RPMI7951 (cell line): Measurements from ENCODE around the gene NSMF. TPM values are rescaled to one million over a fixed set of nuclear protein-coding genes. Genes with fewer than 3 reads are reported as not detected.

Experiments
- DNase-seq: peaks from one replicate; pipeline ENCODE4 v3.0.0-alpha.2; 2012; ENCODE audit warnings: low read depth
- total RNA-seq: library from RNA; depleted of rRNA; stranded (reverse); fragments of >200 nt; shearing (Covaris generic); gene quantifications from 2 replicates; pipeline ENCODE4 v1.2.3, GENCODE V29; 2014; rRNA removed

Gene NSMF, protein sequence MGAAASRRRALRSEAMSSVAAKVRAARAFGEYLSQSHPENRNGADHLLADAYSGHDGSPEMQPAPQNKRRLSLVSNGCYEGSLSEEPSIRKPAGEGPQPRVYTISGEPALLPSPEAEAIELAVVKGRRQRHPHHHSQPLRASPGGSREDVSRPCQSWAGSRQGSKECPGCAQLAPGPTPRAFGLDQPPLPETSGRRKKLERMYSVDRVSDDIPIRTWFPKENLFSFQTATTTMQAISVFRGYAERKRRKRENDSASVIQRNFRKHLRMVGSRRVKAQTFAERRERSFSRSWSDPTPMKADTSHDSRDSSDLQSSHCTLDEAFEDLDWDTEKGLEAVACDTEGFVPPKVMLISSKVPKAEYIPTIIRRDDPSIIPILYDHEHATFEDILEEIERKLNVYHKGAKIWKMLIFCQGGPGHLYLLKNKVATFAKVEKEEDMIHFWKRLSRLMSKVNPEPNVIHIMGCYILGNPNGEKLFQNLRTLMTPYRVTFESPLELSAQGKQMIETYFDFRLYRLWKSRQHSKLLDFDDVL
- 11.9 and 12.7 TPM in 2 replicates for total RNA-seq

DNA sequence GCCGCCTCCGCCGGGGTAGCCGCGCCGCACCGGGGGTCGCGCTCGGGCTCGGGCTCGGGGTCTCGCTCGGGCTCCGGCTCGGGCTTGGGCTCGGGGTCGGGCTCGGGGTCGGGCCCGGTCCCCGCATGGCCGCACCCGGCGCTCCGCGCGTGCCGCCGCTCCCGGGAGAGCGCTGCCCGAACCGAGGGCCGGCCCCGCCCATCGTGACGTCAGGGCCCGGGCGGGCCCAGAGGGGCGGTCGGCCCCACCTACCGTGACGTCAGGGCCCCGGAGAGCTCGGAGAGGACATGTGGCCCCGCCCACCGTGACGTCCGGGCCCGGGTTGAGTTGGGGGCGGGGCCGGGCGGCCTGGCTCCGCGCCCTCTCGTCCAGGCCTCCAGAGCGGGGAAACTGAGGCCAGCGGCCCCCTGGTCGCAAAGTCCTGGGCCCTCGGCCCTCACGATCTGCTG lies at the start of gene NSMF:
TSS of gene NSMF (minus strand) at position 183 of the 449 bp plus-strand sequence. CDS start 232 bp downstream, outside the sequence.
- DNase-seq = peak; percentile 83

DNA sequence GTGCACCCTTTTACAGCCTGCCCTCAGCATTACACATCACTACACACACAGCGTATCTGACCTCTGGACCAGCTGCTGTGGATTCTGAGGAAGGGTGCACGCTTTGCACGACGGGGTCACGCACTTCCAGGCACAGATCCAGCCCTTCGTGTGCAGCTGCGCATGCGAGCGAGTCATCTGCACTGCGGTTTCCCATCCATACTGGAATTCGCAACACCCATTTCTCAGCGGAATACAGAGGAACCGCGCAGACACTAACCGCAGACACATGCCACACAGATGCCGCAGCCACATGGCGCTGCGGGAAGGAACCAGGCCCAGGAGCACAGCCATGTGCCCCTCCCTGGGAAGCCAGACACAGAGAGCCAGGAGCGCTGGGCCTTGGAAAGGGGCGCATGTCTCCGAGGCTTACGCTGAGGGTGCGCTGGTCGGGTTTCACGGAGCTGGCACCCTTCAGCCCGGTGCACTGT lies 47.6 kb upstream of the NSMF start:
- no peak for DNase-seq

DNA sequence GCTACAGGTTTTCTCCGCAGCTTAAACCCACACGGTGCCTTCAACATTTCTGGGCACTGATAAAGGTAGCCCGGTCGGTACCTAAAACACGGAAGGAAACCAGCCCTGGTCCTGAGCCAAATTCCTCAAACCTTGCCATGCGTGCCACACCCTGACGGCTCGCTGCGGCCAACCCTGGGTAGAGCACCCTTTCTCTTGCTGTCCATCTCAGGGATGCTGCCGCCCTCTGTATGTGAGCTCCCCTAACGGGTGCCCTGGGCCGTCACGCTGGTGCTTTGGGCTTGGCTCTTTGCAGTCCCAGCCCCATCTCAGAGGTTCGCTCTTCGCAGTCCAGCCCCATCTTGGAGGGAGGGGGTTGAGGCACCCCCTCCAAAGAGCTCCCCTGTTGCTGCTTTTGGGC lies 47.1 kb upstream of the NSMF start:
- no peak for DNase-seq

DNA sequence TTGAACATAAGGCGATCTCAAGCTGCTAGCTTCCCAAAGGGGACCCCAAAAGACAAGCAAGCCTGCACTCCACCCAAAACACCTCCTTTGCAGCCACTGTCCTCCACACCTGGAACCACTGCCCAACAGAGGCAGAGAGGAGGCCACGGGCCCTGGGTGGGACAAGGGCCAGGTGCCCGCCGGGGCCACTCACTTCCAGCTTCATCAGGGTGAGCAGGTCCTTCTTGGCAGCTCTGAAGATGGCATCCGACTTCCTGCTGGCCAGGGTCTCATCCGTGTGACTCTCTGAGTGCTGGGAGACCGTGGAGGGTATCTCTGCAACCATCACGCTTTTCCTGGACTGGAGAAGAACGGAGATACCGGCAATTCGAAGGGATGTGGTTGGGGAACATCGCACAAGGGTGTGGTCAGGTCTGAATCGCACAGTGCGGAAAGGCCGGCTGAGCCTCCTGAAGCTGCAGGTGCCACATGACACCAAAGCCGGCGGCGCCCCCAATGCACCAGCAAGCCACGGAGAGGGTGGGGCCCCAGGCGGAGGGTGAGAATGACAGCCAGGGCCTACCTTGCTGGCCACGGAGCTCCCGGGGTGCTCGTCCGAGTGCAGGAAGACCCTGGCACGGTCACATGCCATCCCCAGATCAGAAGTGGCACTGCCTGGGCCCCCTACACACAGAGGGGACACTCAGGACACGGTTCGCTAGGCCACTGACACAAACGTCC lies 46.4 kb upstream of the NSMF start:
- DNase-seq = no peak

DNA sequence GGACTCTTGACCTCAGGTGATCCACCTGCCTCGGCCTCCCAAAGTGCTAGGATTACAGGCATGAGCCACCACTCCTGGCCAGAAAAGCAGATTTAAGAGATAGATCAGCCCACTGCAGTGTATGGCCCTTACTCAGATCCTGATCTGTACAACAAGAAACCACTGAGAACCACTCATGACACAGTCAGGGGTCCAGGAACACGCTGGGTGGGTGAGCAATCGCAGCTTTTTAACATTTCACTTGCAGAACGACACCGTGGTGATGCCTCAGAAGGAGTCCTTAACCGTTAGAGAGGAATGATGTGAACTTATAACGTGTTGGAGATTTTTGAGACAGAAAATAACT lies 45.3 kb upstream of the NSMF start:
- DNase-seq = no peak

DNA sequence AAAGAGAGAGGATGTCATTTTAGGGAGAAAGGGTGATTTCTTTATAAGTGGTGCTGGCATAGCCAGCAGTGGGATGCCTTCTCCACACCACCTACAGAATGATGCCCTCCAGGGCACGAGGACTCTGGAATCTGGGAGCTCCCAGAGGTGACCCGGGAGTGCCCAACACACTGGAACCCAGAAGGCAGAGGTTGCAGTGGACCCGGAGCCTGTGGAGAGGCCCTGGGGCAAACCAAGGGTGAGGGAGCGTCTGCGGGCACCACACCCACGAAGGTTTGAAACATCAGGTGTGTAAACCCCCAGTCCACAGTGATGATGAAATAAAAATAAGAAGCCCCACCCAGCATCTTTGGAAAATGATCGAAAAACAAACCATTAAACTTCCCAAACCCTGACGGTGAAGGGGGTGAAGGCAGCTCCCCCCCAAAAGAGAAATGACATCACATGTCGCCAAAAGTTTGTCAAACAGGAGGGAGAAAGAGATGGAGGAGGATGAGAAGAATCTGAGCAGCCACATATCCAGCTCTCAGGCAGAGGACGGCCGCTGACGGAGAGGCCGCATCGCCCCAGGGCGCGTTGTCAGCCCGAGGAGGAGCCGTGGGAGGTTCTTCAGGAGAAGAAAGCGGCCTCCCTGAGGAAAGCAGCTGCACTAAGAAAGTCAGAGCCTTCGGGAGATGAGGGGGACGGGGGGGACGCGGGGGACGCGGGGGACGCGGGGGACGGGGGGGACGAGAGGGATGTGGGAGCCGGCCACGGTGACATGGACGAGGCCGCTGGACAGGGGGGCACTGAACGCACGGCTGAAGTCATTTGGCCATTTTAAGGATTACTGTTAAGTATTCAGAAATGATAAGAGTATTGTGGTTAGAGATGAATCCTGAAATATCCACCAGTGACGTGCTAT lies 43.1 kb upstream of the NSMF start:
- peak; percentile 58 for DNase-seq

DNA sequence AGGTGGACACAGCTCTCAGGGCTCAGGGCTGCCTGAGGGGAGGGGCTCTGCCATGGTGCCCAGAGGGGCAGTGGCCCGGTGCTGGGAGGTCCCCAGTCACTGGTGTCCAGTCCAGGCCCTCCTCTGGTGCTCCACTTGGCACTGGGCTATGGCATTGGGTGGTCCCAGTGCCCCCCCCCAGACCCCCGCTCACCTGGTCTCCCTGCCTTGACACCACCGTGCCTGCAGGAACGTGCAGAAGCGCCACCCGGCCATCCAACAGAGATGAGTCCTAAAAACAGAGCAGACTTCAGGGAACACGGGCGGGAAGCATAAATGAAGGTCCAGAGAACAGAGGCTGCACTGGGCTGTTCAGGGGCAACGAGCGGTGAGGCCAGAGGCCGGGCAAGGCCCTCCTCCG lies 42.3 kb upstream of the NSMF start:
- no peak for DNase-seq

DNA sequence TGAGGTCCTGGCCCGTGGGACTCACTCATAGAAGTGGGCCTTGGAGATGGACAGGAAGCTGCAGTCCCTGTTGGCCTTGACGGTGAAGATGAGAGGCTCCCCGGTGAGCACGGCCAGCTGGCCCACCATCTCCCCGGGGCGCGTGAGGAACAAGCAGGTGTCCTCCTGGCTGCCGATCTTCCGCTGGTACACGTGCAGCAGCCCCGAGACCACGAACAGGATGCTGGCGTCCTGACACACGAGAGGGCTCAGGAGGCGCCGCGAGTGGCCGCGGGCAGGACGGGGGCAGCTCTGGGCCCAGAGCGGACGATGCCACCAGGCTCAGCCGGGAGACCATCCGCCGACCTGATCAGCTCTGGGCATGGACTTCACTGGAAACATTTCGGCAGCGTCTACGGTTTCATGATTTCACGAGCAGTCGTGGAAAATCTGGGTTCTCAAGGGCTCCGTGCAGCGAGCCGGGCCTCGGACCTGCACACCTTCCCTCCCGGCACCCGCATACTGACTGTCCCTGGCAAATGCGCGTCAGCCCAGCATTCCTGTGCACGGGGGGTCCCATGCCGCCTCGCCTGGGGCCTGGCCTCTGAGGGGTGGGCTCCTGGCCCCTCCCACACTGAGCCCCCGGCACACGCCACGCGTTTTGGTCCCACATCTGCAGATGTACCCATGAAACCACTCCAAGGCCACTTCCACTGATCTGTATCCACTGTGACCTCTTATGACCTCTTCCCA lies 41.7 kb upstream of the NSMF start:
- DNase-seq = no peak

DNA sequence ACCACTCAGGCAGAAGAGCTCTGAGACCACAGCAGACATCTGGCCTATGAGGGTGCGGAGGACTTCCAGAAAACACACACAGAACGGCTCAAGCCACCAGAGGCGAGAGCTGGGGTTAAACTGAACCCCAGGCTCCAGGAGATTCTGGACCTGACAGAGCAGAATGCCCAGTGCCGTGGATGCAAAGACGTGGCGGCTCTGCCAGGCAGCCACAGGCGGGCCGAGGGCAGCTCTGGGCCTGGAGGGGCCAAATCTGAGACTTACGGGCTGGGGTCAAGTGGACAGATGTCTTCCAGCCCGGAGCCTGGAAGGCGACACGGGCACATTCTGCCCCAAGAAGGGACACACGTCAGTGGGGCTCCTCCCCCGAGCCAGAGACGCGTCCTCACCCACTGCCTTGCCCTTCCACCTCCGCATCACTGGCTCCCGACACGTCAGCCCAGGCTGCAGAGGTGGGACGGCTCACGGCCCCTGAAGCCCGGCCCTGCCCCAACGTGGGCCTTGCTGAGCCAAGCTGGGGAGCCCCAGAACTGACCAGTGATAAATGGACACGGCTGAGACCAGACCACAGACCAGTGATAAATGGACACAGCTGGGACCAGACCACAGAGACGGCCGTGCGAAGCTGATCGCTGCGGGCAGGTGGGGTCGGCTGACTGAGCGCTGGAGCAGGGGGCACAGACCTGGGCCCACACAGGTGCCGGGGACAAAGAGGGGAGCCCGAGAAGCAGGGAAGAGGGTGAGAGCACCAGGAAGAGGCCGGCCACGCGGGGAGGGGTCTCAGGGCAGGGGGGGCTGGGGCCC lies 40.9 kb upstream of the NSMF start:
- no peak for DNase-seq

DNA sequence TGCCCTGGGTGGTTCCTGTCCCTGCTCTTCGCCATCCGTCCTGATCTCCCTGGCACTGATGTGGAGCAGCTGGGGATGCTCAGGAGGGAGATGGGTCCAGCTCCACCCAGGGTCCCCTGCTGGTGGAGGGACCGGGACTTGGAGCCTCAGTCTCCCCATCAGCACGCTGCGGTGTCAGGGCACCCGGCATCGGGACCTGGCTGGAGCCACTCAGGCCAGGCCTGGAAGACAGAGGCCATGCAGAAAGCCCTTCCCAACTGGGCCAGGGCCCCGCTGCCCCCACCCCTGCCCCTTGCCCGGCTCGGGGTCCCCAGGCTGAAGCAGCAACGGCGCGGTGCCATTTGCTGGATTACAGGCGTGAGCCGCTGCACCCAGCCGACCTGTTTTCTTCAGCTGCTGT lies 40.3 kb upstream of the NSMF start:
- DNase-seq = no peak

DNA sequence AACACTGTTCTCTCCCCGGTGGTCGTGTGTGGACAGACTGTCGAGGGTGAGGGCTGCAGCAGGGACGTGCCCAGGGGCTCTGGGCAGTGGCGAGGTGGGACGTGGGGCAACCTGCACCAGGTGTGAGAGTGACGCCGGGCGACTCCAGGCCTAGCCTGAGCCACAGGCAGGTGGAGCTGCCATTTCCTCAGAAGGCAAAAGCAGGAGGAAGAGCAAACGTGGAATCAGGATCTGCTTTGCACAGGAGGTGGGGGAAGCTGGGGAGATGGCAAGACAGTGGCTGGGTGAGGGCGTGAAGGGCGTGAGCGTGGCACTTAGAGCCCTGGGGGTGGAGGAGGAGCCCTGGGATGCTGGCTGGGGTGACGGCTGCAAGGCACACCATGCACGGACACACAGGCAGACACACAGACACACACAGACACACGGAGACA lies 39.6 kb upstream of the NSMF start:
- DNase-seq = no peak

DNA sequence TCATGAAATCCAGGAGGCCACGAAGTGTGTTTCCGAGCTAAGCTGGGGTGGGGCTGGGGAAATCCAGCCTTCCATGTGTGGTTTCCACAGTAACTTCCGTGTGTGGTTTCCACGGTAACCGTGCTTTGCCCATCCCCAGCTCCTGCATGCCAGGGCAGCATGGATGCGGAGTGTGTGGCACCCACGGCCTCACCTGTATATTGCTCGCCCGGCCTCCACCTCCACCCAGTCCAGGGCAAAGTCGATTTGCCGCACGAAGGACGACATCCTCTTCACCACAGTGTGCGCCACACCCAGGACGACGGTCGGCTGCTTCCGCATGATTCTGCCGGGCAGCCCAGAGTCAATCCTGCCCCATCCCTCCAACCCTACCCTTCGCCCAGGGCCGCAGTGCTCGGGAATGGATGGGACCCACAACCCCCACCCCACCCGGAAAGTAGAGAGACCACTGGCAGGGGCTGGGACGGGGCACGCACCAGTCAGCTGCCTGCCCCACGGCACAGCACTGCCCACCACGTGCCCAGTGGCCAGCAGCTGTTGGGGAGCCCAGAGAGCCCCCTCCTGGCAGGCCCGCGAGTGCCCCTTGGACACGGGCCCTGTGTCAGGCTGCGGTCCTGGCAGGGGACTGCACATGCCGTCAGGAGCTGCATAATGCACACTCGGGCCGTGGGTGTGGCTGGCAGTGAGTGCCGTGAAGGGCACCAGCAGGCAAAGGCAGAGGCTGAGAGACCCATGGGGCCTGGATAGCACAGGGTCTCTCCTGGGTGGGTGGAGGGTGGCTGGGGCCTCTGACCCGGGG lies 39.0 kb upstream of the NSMF start:
- DNase-seq = no peak

DNA sequence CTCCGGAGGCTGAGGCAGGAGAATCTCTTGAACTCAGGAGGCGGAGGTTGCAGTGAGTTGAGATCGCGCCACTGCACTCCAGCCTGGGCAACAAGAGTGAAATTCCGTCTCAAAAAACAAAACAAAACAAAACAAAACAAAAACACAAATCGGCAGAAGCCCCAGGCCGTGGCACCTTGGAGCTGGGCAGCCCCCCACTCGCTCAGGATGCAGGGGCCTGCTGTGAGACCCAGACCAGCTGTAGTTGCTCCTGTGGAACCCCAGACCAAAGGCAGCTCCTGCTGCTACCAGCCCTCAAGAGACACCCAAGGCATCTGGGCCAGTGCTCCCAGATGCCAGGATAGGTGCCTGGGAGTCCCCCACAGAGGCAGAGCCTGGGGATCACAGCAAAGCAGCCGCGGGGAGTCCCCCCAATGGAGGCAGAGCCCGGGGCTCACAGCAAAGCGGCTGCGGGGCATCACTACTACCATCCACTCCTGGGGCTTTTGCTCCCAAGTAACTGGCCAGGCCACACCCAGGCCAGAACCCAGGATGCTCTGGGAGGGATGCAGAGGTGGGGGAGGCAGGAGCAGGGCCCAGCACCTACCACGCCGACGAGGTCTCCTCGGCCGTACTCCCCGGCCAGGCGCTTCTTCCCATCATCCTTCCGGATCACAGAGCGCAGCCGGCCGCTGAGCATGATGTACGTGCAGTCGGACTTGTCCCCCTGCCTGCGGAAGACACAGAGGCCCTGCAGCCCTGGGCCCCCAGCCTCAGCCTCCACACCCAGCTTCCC lies 37.7 kb upstream of the NSMF start:
- no peak for DNase-seq

DNA sequence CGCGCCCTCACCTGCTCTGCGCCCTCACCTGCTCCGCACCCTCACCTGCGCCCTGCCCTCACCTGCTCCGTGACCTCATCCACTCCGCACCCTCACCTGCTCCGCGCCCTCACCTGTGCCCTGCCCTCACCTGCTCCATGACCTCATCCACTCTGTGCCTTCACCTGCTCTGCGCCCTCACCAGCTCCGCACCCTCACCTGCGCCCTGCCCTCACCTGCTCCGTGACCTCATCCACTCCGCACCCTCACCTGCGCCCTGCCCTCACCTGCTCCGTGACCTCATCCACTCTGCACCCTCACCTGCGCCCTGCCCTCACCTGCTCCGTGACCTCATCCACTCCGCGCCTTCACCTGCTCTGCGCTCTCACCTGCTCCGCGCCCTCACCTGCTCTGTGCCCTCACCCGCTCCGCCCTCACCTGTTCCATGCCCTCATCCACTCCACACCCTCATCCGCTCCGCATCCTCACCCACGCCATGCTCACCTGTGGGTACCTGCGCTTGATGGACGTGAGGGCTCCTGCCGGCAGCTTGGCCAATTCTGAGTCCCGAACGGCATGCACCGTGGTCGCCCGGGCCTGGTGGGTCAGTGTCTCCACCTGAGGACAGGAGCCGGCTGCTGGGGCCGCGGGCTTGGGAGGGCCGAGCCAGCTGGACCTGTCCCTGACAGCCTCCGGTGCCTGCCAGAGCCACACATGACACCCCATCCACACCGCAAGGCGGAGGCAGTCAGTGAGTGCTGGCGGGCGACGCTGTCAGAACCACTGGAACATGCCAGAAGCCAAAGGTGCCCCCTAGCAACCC lies 35.6 kb upstream of the NSMF start:
- DNase-seq = no peak

DNA sequence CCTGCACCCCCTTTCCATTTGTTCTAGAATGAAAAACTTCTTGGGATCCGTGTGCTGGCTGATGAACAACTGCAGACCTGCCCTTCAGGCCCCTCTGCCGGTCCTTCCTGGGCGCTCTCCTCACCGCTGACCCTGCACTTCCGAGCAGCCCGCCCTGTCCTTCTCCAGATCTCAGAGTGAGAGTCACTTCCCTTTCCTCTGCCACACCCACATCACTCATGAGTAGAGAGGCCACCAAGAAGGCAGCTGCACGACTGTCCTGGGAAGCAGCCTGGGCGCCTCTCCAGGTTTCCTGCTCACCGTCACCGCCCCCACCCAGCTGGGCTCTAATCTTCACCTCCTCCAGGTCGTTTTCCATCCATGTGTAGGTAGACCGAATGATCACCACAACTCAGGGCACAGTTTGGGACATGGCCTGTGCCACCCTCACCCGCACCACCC lies 35.0 kb upstream of the NSMF start:
- no peak for DNase-seq

DNA sequence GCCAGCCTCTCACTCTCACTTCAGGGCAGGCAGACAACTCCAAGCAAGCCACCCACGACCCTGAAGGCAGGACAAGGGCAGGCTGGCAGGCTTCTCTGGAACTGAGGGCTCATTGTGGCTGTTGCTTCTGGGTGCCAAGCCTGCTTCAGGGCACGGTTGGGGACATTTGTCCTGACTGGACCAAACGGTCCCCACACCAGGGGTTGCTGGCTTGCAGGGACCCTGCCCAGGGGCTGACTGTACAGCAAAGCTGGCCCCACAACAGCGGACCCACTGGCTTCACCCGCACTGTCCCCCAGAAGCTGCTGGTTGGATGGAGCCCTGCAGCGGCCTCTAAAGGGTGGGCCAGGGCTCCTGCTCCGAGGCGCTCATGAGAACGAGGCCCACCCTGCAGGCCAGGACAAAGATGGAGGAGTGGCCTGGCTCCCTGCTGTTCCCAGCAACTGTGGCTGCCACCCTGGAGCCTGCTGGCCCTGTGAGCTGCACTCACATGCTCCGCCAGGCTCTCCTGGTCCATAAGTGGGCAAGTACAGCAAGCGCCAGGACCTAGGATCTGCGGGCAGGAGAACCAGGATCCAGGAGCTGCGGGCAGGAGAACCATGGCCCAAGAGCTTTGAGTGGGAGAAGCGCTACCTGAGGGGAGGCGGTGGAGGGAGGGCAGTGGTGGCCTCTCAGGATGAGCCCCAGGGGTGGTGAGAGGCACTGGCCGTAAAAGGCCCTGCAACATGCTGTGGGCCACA lies 34.4 kb upstream of the NSMF start:
- no peak for DNase-seq
